IPS DF 19.7 (cell line): Measurements from ENCODE around the gene CPLX3.
A peak's percentile ranks its signal among the peaks of the same experiment; 100 is the strongest.

Source experiments
- DNase-seq: peaks from one replicate; pipeline ENCODE4 v3.0.0-alpha.2; 2013; ENCODE audit warnings: low read depth, low spot score

CPLX3 gene

DNA sequence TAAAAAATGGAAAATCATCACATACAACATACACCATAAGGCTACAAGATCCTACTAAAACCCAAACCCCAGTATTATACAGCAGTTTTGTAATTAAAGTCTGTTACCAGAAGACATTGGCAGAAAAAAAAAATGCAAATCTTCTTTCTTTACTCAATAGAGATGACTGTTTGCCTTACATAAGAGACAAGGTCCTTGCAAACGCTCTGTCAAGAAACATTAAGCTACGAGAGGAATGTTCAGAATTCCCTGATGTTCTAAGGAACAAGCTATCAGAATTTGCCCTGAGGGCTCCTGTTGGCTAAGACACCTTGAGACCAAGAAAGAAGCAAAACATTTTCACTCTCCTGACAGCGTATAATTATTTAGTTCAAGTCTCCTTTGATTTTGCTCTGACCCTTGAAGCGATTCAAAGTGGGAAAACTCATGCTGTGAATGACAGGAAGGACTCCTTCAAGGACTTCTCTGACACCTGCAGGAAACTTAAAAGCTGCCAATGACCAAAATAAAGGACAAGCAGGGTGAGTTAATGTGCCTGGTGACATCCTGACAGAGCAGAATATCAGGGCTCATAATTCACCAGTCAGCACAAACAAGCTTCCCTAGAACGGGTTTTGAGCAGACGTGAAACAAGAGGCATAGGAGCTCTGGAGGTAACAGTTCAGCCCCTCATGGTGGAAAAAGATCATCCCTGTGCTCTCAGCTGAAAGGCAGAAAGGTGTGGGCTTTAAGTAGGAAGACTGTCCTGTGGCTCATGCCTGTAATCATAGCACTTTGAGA is 44.2 kb downstream of the CPLX3 start:
- DNase-seq = no peak

GRCh38 chr15:74872702-74873035 is 46.2 kb downstream of the CPLX3 start:
- no peak for DNase-seq

DNA sequence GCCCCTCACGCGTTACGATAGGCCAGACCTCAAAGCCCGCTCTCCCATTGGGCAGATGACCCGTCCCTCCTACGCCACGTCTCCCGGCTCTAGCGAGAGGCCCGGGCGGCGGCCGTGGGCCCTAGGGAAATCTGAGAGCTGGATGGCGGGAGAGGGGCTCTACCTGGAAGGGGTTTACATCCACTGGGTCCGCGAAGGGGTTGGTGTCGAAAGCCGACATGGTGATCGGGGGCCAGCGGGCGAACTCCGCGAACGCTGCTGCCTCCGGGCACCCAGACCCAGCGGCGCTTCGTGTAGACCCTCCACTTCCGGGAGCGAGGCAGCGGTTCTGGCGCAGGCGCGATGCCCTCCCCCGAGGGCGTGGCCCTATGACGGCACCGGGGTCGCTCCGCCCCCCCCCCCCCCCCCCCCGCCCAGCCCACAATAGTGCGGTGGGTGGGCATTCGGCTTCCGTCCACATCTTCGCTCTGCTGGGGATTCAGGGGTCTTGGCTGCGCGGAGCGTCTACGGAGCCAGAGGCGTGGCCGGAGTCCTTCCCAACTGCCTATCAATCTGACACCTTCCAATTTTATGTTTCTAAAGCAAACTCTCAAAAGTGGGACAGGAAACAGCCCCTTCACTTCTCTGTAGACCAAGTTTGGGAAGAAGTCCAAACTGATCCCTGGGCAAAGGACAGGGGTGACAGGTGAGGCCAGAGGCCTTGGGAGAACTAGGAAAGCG is 46.8 kb downstream of the CPLX3 start, which contains the start of gene SCAMP2:
Gene SCAMP2, minus strand, starts transcription at position 330 of the 720 bp plus-strand sequence. Its CDS starts 110 bp downstream, at position 220.
- DNase-seq = peak; percentile 93

DNA sequence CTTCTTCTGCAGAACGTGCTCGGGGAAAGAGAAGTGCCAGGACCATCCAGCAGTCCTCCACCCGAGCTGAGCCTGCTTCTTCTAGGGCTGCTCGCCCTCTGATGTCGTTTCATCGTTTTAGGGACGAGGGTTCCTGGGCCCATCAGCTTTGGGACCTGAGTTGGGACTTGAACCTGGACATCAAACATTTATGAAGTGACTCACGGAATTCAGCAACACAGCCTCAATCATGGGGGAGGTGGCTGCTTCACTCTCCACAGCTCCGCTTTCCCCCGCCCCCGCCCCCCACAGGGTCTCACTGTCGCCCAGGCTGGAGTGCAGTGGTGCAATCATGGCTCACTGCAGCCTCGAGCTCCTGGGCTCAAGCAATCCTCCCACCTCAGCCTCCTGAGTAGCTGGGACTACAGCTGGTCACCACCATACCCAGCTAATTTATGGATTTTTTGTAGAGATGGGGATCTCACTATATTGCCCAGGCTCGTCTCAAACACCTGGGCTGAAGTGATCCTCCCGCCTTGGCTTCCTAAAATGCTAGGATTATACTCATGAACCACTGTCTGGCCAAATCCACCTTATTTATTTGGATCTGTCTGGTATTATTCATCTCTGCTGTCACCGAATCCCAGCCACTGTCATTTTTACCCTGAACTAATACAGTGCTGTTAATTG is 47.5 kb downstream of the CPLX3 start:
- DNase-seq = no peak

GRCh38 chr15:74878273-74878672 is 51.8 kb downstream of the CPLX3 start:
- DNase-seq = no peak
